Small intestine (tissue), 7 donors: ENCODE measurements around the gene MYBBP1A. TPM values are rescaled to one million over a fixed set of nuclear protein-coding genes. Genes with fewer than 3 reads are reported as not detected.

ENCODE experiments used
- DNase-seq, 2 donors: peaks; one replicate each; pipeline versions ENCODE4 v3.0.0 to v3.0.0-alpha.2; 2013
- FAIRE-seq: peaks from 2 replicates; lab custom pipeline; 2012; peaks lifted over from hg19 to GRCh38; lab: Jason Lieb, UNC
- H3K27ac ChIP-seq, 3 donors: one replicate each; pipeline ENCODE4 v1.5.1; 2013; ENCODE audit warnings: low read length in 2 of 3, mild to moderate bottlenecking in 2 of 3, control low read depth in 1 of 3, inconsistent platforms in 1 of 3, low read depth in 1 of 3, moderate library complexity in 1 of 3
- H3K27me3 ChIP-seq, 3 donors: one replicate each; pipeline ENCODE4 v1.6.1; 2013; ENCODE audit warnings: low read length in 3 of 3, inconsistent platforms in 1 of 3; ENCODE audit not compliant: control insufficient read depth in 3 of 3, insufficient read depth in 3 of 3
- H3K36me3 ChIP-seq, 3 donors: one replicate each; pipeline ENCODE4 v1.6.1; 2013; ENCODE audit warnings: low read length in 3 of 3, inconsistent platforms in 1 of 3, low read depth in 1 of 3, mild to moderate bottlenecking in 1 of 3, moderate library complexity in 1 of 3; ENCODE audit not compliant: control insufficient read depth in 3 of 3, insufficient read depth in 2 of 3
- H3K4me1 ChIP-seq, 3 donors: one replicate each; pipeline ENCODE4 v1.6.1; 2013; ENCODE audit warnings: low read length in 2 of 3, inconsistent platforms in 1 of 3, low read depth in 1 of 3, mild to moderate bottlenecking in 1 of 3, moderate library complexity in 1 of 3; ENCODE audit not compliant: control insufficient read depth in 3 of 3, insufficient read depth in 2 of 3
- H3K4me3 ChIP-seq, 3 donors: one replicate each; pipeline ENCODE4 v1.5.1; 2013; ENCODE audit warnings: low read length in 3 of 3, control low read depth in 1 of 3, inconsistent platforms in 1 of 3, low read depth in 1 of 3, mild to moderate bottlenecking in 1 of 3, moderate library complexity in 1 of 3
- H3K9me3 ChIP-seq, 2 donors: one replicate each; pipeline ENCODE4 v1.6.1; 2013; ENCODE audit warnings: low read depth in 1 of 2, low read length in 1 of 2; ENCODE audit not compliant: control insufficient read depth in 2 of 2, insufficient read depth in 1 of 2
- WGBS, 3 donors: extraction: QIAGEN DNeasy Blood & Tissue Kit; methylation state at CpG; one replicate each; pipeline ENCODE4 v1.1.7; 2013; 5-methylcytosine and 5-hydroxymethylcytosine counted together
- polyA plus RNA-seq, 4 donors: library from polyadenylated mRNA; stranded (reverse) in 3 of 4; unstranded in 1 of 4; fragments of 200-250 nt in 3 of 4; fragments of 120-200 nt in 1 of 4; gene quantifications; one replicate each; pipeline versions ENCODE4 v1.2.1 to v1.2.3, GENCODE V29; 2013
- donor health status: healthy with polysubstance abuse.
- donor health status: control.
- donor health status: control.
- donor health status: Bipolar disorder and iron deficiency.
- donor health status: healthy.

The MYBBP1A gene
- polyA plus RNA-seq, 4 donors: 15.0 to 43.5 (median 25.1) TPM

DNA sequence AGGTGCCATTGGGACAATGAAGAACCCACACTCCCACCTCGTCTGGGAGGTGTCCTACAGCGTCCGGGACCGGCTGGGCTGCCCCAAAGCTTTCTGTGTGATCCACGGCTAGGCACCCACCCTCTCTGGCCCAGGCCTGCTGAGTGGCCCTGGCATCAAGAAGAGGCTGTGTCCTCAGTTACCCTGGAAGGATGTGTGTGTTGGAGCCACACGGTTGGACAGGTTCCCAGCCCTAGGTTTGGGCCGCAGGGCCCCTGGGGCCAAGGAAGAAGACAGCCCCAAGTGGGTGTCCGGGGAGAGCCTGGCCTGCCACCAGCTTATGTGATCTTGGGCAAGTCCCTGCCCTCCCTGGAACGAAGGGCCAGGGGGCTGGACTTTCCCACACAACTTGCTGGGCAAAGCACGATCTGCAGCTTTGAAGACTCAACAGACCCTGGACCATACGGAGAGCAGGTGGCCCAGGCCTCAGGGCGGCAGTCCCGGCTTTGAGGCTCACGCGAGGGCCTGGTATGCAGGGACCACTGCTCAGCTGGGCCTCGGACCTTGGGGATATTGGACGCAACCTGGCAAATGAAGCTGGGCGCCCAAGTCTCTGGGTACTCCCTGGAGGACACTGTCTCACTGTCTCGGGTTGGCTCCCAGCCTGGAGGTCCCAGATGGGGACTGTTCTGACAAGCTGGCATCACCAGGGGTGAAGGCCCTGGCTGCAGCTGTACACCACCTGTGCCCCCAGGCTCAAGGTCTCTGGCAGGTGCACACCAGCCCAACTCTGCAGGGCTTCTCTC is 17.5 kb downstream of the MYBBP1A start:
- Histone ChIP-seq H3K4me1 (peaks cover 0 to 48% (median 2%) of the 10 kb centered on the region in 3 donors), H3K9me3 (no peaks in the 10 kb centered on the region), H3K27me3 (no peaks in the 10 kb centered on the region), H3K4me3 (no peak overlapping the region), H3K27ac (peak overlapping the region in 1 of 3 donors; percentile 39), H3K36me3 (peaks cover 4 to 94% (median 11%) of the 10 kb centered on the region in 3 donors)
- DNase-seq (no peak), FAIRE-seq (no peak)
- 64 to 71% (median 68%) methylated on average over 18 to 19 of the region's 19 CpGs for WGBS, 3 donors

DNA sequence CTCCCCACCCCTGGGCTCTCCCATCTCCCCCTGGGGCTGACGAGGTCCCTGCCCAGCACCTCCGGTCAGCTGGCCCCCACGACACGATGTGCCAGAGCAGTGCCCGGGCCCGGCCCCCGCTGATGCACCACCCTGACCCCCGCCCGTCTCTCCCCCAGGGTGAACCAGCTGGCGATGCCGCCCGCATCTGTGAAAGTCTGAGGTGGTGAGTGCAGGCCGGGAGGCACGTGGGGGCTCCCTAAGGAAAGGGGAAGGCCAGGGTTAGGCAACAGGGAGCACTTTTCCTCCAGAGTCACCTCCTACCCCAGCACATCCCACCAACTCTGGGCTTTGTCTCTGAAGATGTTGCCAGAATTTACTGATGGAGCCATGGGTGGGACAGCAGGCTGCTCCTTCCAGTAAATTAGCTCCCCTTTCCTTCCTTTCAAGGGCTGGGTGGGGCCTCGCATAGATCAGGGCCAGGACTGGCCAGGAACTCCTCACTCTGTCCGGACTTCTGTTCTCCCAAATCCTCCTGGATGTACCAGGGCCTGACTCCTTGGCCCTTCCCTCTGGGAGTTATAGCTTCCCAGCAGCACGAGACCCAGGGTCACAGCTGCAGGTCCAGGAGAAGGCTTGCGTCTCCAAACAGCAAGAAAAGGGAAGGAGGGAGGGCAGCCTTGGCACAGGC is 18.3 kb downstream of the MYBBP1A start:
- 51 to 77% (median 65%) methylated on average over 15 to 18 of the region's 18 CpGs for WGBS, 3 donors
- Histone ChIP-seq H3K27ac (peak overlapping the region in 1 of 3 donors; percentile 39), H3K36me3 (peaks cover 0 to 93% (median 11%) of the 10 kb centered on the region in 3 donors), H3K4me3 (no peak overlapping the region), H3K4me1 (peaks cover 0 to 44% (median 2%) of the 10 kb centered on the region in 3 donors), H3K27me3 (no peaks in the 10 kb centered on the region), H3K9me3 (no peaks in the 10 kb centered on the region)
- DNase-seq (no peak), FAIRE-seq (no peak)

- H3K4me1 ChIP-seq: peaks cover 0 to 39% (median 2%) of the 10 kb centered on the region in 3 donors
- no peaks in the 10 kb centered on the region for H3K9me3 ChIP-seq
- peak overlapping the region in 1 of 3 donors; percentile 45 for H3K27ac ChIP-seq
- DNase-seq (peak in 1 of 2 donors; percentile 69), FAIRE-seq (no peak)
- peaks cover 0 to 93% (median 9%) of the 10 kb centered on the region in 3 donors for H3K36me3 ChIP-seq
- no peaks in the 10 kb centered on the region for H3K27me3 ChIP-seq
- WGBS, 3 donors: 54 to 77% (median 58%) methylated on average over 12 to 19 of the region's 19 CpGs
- no peak overlapping the region for H3K4me3 ChIP-seq
These were observed 18.9 kb downstream of the MYBBP1A start for GRCh38 chr17:4536259-4536741.

DNA sequence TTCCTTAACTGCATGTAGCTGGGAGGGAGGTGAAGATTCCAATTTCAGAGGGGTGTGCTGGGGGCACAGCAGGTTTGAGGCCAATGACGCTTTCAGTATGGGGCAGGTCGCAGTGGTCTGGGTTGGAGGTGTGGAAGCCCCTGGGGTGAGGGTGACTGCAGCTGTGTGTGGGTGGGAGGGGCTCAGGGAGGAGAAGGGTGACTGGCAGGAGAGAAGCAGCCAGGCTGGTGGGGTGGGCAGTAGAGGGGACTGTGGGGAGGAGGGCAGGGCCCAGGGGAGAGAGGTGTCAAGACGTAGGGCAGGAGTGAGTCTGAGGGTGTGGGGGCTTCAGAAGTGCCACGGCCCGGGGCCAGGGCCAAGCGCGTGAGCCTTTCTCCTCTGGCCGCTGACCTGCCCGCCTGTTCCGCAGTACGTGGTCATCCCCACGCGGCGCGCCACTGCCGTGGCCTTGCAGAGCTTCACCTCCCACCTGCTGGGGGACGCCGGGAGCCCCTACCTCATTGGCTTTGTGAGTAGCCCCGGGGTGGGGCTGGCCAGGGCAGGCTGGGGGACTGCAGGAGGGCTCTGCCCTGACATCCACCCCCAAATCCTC is 19.4 kb downstream of the MYBBP1A start:
- peaks cover 0 to 33% (median under 1%) of the 10 kb centered on the region in 3 donors for H3K4me1 ChIP-seq
- H3K27ac ChIP-seq: peak overlapping the region in 1 of 3 donors; percentile 45
- DNase-seq (no peak), FAIRE-seq (no peak)
- H3K4me3 ChIP-seq: no peak overlapping the region
- 84 to 90% (median 87%) methylated on average over 12 to 19 of the region's 19 CpGs for WGBS, 3 donors
- H3K36me3 ChIP-seq: peaks cover 0 to 93% (median 5%) of the 10 kb centered on the region in 3 donors
- H3K27me3 ChIP-seq: no peaks in the 10 kb centered on the region
- no peaks in the 10 kb centered on the region for H3K9me3 ChIP-seq

DNA sequence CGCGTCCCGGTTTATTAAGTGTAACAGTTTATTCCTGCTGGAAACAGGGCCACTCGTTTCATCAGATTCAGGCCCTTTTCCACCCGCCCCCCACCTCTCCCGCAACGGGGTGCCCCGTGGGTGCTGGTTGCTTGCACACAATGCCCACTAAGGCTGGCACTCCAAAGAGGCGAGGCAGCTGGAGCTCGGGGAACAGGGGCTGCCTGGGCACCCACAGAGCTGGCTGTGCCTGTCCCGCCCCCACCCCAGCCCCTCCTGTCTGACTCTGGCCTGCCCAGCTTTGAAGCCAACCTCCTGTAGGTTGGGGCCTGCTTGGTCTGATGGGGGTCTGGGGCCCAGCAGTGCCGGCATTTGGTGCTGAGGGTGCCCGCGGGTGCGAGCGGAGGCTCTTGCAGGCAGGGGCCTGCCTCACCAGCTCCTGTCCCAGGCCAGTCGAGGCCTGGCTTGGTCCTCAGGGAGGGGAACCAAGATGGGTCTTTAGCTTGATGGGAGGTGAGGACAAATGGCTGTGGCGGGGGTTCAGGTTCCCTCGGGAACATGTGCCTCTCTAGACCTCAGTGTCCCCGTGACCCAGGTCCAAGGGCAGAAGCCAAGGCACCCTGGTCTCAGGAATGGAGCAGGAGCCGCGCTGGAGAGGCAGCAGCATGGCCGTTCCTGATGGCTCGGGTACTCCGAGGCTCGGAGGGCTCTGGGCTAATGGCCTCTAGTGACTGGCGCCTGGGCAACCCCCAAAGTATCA is 20.1 kb downstream of the MYBBP1A start:
- Histone ChIP-seq H3K4me1 (peaks cover 0 to 29% (median 0%) of the 10 kb centered on the region in 3 donors), H3K4me3 (no peak overlapping the region), H3K27me3 (no peaks in the 10 kb centered on the region), H3K9me3 (no peaks in the 10 kb centered on the region), H3K27ac (peak overlapping the region in 1 of 3 donors; percentile 66), H3K36me3 (peaks cover 0 to 93% (median 5%) of the 10 kb centered on the region in 3 donors)
- WGBS, 3 donors: 79 to 81% (median 80%) methylated on average over 26 to 27 of the region's 27 CpGs
- FAIRE-seq (no peak), DNase-seq (no peak)

DNA sequence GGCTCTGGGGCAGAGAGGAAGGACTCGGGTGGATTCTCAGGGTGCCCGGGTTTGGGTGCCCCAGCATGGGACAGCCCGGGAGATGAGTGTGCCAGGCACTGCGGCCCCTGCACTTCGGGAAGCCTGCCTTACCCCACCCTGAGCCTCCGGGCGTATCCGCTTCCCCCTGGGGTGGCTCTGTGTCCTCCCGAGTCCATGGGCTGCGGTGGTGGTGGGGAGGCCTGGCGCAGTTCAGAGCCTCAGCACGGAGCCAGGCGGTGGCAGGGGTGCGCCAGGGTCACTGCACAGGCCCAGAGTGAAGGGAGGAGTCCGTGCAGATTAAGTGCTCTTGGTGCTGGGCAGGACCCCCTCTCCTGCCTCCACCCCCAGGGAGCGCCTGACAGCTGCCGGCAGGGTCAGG is 20.7 kb downstream of the MYBBP1A start:
- DNase-seq (no peak), FAIRE-seq (no peak)
- Histone ChIP-seq H3K4me1 (peaks cover 0 to 29% (median 0%) of the 10 kb centered on the region in 3 donors), H3K27me3 (no peaks in the 10 kb centered on the region), H3K27ac (peak overlapping the region in 1 of 3 donors; percentile 66), H3K4me3 (no peak overlapping the region), H3K36me3 (peaks cover 0 to 90% (median 4%) of the 10 kb centered on the region in 3 donors), H3K9me3 (no peaks in the 10 kb centered on the region)
- 67 to 73% (median 72%) methylated on average over 15 to 17 of the region's 17 CpGs for WGBS, 3 donors

DNA sequence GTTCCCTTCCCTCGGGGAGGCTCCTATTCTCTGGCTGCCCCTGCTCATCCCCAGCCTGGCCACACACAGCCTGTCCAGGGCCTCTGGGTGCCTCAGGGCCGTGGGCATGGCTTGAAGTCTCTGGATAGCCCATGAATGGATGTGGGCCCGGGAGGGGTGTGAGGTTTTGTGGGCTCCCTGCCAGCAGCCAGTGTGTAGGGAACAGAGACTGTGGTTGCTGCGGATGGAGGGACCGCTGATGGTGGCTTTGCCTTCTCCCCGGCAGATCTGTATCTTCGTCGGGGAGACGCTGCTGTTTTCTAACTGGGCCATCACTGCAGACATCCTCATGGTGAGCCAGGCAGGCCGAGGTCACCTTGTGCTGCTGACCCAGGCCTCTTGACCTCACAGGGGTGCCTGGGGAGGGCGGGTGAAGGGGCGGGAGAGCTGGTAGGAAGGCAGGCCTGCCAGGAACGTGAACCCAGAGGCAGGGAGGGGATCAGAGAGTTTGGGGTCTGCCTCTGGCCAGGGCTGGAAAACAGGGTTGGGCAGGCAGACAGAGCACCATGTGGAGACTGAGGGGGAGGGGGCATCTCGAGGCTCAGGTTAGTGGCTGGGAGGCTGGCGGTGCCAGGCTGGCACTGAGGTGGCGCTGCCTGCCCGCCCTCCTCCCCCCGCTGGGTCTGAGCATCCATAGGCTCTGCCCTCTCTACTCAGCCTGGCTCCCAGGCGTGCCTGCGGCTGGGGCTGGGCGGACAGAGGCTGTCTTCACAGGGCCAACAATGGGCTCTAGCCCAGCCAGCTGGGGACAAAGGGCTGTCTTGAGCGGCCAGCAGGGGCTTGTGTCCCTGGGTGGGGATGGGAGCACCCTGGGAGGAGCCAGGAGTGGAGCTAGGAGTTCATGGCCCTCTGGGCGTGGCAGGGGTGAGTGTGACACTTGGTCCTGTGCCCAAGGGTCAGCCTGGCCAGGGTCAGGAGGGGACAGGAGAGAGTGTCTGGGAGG is 21.4 kb downstream of the MYBBP1A start:
- DNase-seq: peak in 1 of 2 donors; percentile 51
- H3K4me1 ChIP-seq: peaks cover 0 to 29% (median 0%) of the 10 kb centered on the region in 3 donors
- no peak for FAIRE-seq
- peak overlapping the region in 1 of 3 donors; percentile 66 for H3K27ac ChIP-seq
- no peaks in the 10 kb centered on the region for H3K27me3 ChIP-seq
- WGBS, 3 donors: 55 to 64% (median 59%) methylated on average over 21 to 23 of the region's 23 CpGs
- no peaks in the 10 kb centered on the region for H3K9me3 ChIP-seq
- H3K4me3 ChIP-seq: no peak overlapping the region
- peaks cover 0 to 83% (median 2%) of the 10 kb centered on the region in 3 donors for H3K36me3 ChIP-seq
